GM19455 (cell line): Measurements from ENCODE around the gene DOCK11.
"Not testable (repeated sequence)": the region's sequence is repeated elsewhere in the genome, so short reads cannot be mapped to it uniquely, and the experiment has no call there.

Experiments used
- ATAC-seq: cut with Tn5 transposase; IDR thresholded peaks from one replicate; pipeline ENCODE4 v1.9.1; 2021; ENCODE audit not compliant: unreplicated experiment

Gene DOCK11

GRCh38 chrX:118682258-118683014 is 186.8 kb downstream of the DOCK11 start:
- ATAC-seq: no peak

GRCh38 chrX:118685393-118685792 is 189.8 kb downstream of the DOCK11 start:
- ATAC-seq: no peak

GRCh38 chrX:118688935-118689334 is 193.3 kb downstream of the DOCK11 start:
- no peak for ATAC-seq

- ATAC-seq: no peak
Observed at GRCh38 chrX:118693843-118694242, 198.2 kb downstream of the DOCK11 start.

GRCh38 chrX:118694638-118695037 is 199.0 kb downstream of the DOCK11 start:
- no peak for ATAC-seq

GRCh38 chrX:118698516-118699170 is 203.0 kb downstream of the DOCK11 start:
- no peak for ATAC-seq

- ATAC-seq: no peak
Observed at GRCh38 chrX:118702741-118703140, 207.1 kb downstream of the DOCK11 start.

GRCh38 chrX:118706681-118707080 is 211.1 kb downstream of the DOCK11 start:
- ATAC-seq: no peak

- ATAC-seq: no peak
Observed at GRCh38 chrX:118714521-118714920, 218.9 kb downstream of the DOCK11 start.

- ATAC-seq: not testable (repeated sequence)
Observed at GRCh38 chrX:118715917-118716316, 220.3 kb downstream of the DOCK11 start.

- ATAC-seq: not testable (repeated sequence)
Observed at GRCh38 chrX:118716833-118717232, 221.2 kb downstream of the DOCK11 start.

GRCh38 chrX:118717678-118718391 is 222.2 kb downstream of the DOCK11 start:
- no peak for ATAC-seq

GRCh38 chrX:118718737-118719136 is 223.1 kb downstream of the DOCK11 start:
- no peak for ATAC-seq

- no peak for ATAC-seq
Observed at GRCh38 chrX:118720058-118720707, 224.6 kb downstream of the DOCK11 start.

GRCh38 chrX:118723376-118723775 is 227.8 kb downstream of the DOCK11 start:
- ATAC-seq: no peak

- no peak for ATAC-seq
Observed at GRCh38 chrX:118724365-118724764, 228.8 kb downstream of the DOCK11 start.

- ATAC-seq: no peak
Observed at GRCh38 chrX:118724775-118725174, 229.2 kb downstream of the DOCK11 start.

GRCh38 chrX:118726396-118726795 is 230.8 kb downstream of the DOCK11 start:
- ATAC-seq: no peak

- peak; percentile 72 for ATAC-seq
Observed at GRCh38 chrX:118726887-118727685, 231.5 kb downstream of the DOCK11 start, which contains the start of gene IL13RA1. TSS of gene IL13RA1 (plus strand) at chrX:118727606. CDS start at chrX:118727639, 33 bp downstream.

GRCh38 chrX:118727686-118728339 is 232.2 kb downstream of the DOCK11 start:
- ATAC-seq: no peak
